ENCODE data around the gene APOC3. TPM values are rescaled to one million over a fixed set of nuclear protein-coding genes. Genes with fewer than 3 reads are reported as not detected.
"Not testable (repeated sequence)": the region's sequence is repeated elsewhere in the genome, so short reads cannot be mapped to it uniquely, and the experiment has no call there.

Gene APOC3
- total and polyA plus RNA-seq, 10 of the 15 experiments (the other 5 are each of a cell fraction or from before 2014, with no cell fraction given) = 1.9 TPM; not detected in 9

- H3K27ac ChIP-seq (ENCODE audit: control insufficient read depth, insufficient read depth); H3K9ac ChIP-seq (ENCODE audit: control insufficient read depth, insufficient read depth, low read length); H3K36me3 ChIP-seq (ENCODE audit: control insufficient read depth in 2 of 2, insufficient read depth in 2 of 2, low read length in 1 of 2); DNase-seq (ENCODE audit: low read depth, low spot score); ATAC-seq; FAIRE-seq; H4K20me1 ChIP-seq (ENCODE audit: control insufficient read depth, insufficient read depth); H3K79me2 ChIP-seq (ENCODE audit: control insufficient read depth, insufficient read depth, low read length); H3K27me3 ChIP-seq (replicated peaks in 1 of 2; ENCODE audit: control insufficient read depth in 2 of 2, insufficient read depth in 2 of 2, low read length in 1 of 2); BruUV-seq (replicated peaks); H3K4me1 ChIP-seq (ENCODE audit: control insufficient read depth, insufficient read depth, low read length); in situ Hi-C loops (cut with MboI); H3K4me3 ChIP-seq; H3K9me3 ChIP-seq (replicated peaks; ENCODE audit: control insufficient read depth, insufficient read depth, low read length); H2AFZ ChIP-seq (ENCODE audit: control insufficient read depth, low read depth, low read length): not testable (repeated sequence)
- SMC1A ChIA-PET (ENCODE audit: uncharacterized antibody, unreplicated experiment) = interaction anchor here (1.0 to 2.8 kb wide), 2 partner anchors 18 to 271 kb away, joined by 4 to 42 read pairs; no protein-coding TSS in a partner anchor
- WGBS (ENCODE audit: insufficient coverage, insufficient replicate concordance, low lambda C conversion rate, missing lambda C conversion rate) = 69% methylated on average over 13 of the region's 13 CpGs
- POLR2A ChIA-PET = interaction anchor here (1.8 to 3.0 kb wide), 2 partner anchors 19 to 44 kb away, joined by 9 to 10 read pairs; partner anchors contain the start of gene APOA5
- RAD21 ChIA-PET (ENCODE audit: unreplicated experiment) = interaction anchor here (2.2 to 2.5 kb wide), 2 partner anchors 19 to 40 kb away, joined by 13 to 32 read pairs; no protein-coding TSS in a partner anchor
- 0 out of 2 replicates have a peak overlapping the region, but pooled peaks have one; percentile 9 for H3K4me2 ChIP-seq (ENCODE audit: control insufficient read depth, insufficient read depth)
- intact Hi-C loops (cut with micrococcal nuclease; ENCODE audit: unreplicated experiment) = loop anchor here (5.0 kb wide), 1 partner anchor 393 kb away; no protein-coding TSS in a partner anchor
- CTCF ChIA-PET = interaction anchor here (1.1 to 7.3 kb wide), 7 partner anchors 12 to 270 kb away, joined by 3 to 183 read pairs (median 24); partner anchors contain the start of genes APOA4, APOA5 and ZPR1
Observed at GRCh38 chr11:116834535-116835041, 4.9 kb downstream of the APOC3 start.

DNA sequence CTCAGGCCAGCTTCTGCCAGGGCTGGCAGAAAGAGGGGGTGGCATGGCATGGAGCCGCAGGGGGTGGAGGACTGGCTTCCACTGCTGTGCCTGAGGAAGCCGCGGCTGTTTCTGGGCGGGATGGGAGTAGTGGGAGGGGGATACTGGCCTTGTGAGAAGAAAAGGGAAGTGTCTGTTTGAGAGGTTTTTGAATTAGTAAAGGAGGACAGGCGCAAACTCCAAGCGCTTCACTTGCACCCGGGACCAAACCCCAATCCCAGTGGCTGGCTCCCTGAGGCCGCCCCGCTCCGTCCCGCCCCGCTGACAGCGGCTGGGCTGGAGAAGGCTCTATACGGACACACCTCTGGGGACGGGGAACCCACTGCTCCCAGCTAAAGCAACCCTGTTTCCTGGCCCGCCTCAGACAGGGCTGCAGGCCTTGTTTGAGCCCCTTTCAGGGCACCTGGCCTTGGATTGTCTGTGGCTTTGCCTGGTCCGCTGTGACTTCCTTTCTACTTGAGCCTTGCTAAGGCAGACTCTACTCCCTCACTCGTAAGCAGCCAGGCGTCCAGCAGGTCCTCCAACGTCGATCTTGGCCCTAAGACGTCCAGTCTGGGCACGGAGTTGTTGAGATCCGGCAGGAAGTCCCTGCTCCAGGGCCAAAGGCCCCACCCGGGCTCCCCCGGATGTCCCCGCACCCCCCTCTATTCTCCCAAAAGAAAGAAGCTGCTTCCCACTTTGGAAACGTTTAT is 5.5 kb downstream of the APOC3 start:
- SMC1A ChIA-PET (ENCODE audit: uncharacterized antibody, unreplicated experiment) = interaction anchor here (0.6 to 2.8 kb wide), 23 partner anchors 13 to 395 kb away, joined by 3 to 42 read pairs (median 4); partner anchors contain the start of genes APOA5 and ZPR1
- intact Hi-C loops (cut with micrococcal nuclease; ENCODE audit: unreplicated experiment) = loop anchor here (5.0 kb wide), 1 partner anchor 392 kb away; no protein-coding TSS in a partner anchor
- H2AFZ ChIP-seq (ENCODE audit: control insufficient read depth, low read depth, low read length) = peak overlapping the region; percentile 88
- DNase-seq (ENCODE audit: low read depth, low spot score) = no peak
- POLR2A ChIA-PET = interaction anchor here (0.8 to 3.0 kb wide), 8 partner anchors 16 to 396 kb away, joined by 3 to 10 read pairs (median 4); partner anchors contain the start of genes APOA5 and PCSK7
- CTCF ChIA-PET = interaction anchor here (0.6 to 7.3 kb wide), 47 partner anchors 8 to 397 kb away, joined by 3 to 183 read pairs (median 5); partner anchors contain the start of genes APOA4, APOA5, BUD13 and PAFAH1B2
- peak; percentile 40 for ATAC-seq
- peaks cover 8% of the 10 kb centered on the region; the same call in 1 of the 2 replicates for H3K4me1 ChIP-seq (ENCODE audit: control insufficient read depth, insufficient read depth, low read length)
- no peaks in the 10 kb centered on the region for H3K9me3 ChIP-seq (replicated peaks; ENCODE audit: control insufficient read depth, insufficient read depth, low read length)
- RAD21 ChIA-PET (ENCODE audit: unreplicated experiment) = interaction anchor here (0.6 to 2.7 kb wide), 22 partner anchors 15 to 309 kb away, joined by 3 to 56 read pairs (median 4); partner anchors contain the start of genes APOA5, PAFAH1B2 and ZPR1
- H3K27me3 ChIP-seq (replicated peaks in 1 of 2; ENCODE audit: control insufficient read depth in 2 of 2, insufficient read depth in 2 of 2, low read length in 1 of 2) = no peaks in the 10 kb centered on the region
- in situ Hi-C loops (cut with MboI) = no loop called here
- H3K4me2 ChIP-seq (ENCODE audit: control insufficient read depth, insufficient read depth) = peak overlapping the region; percentile 17
- no TSS peak for BruUV-seq (replicated peaks)
- H3K9ac ChIP-seq (ENCODE audit: control insufficient read depth, insufficient read depth, low read length) = peak overlapping the region; percentile 65
- FAIRE-seq = no peak
- peak overlapping the region; percentile 20; the same call in 1 of the 2 replicates for H3K27ac ChIP-seq (ENCODE audit: control insufficient read depth, insufficient read depth)
- no peaks in the 10 kb centered on the region for H4K20me1 ChIP-seq (ENCODE audit: control insufficient read depth, insufficient read depth)
- H3K4me3 ChIP-seq = peak overlapping the region; percentile 52; the same call in 1 of the 2 replicates
- WGBS (ENCODE audit: insufficient coverage, insufficient replicate concordance, low lambda C conversion rate, missing lambda C conversion rate) = 41% methylated on average over 28 of the region's 28 CpGs
- H3K79me2 ChIP-seq (ENCODE audit: control insufficient read depth, insufficient read depth, low read length) = no peaks in the 10 kb centered on the region
- no peaks in the 10 kb centered on the region for H3K36me3 ChIP-seq (ENCODE audit: control insufficient read depth in 2 of 2, insufficient read depth in 2 of 2, low read length in 1 of 2)
- TF ChIP-seq BRCA1 (IDR thresholded peaks at IDR 0.05; ENCODE audit: low read depth, low read length) = no peak
- TF ChIP-seq CBX5 (IDR thresholded peaks at IDR 0.05; ENCODE audit: low read depth) = no peak
- no peak for TF ChIP-seq KLF5 (IDR thresholded peaks at IDR 0.05; ENCODE audit: partially characterized antibody)
- peak; percentile 50 for TF ChIP-seq SPI1 (IDR thresholded peaks at IDR 0.05; ENCODE audit: borderline replicate concordance, insufficient read depth, low read depth, low read length)
- TF ChIP-seq ELK1 (IDR thresholded peaks at IDR 0.05; ENCODE audit: low read depth, low read length) = 0 out of 2 replicates have a peak, but pooled peaks have one; percentile 16
- no peak for TF ChIP-seq POU2F2 (IDR thresholded peaks at IDR 0.05; ENCODE audit: borderline replicate concordance, low read depth, low read length)
- TF ChIP-seq TCF7 (IDR thresholded peaks at IDR 0.05; ENCODE audit: borderline replicate concordance) = 0 out of 2 replicates have a peak, but pooled peaks have one; percentile 2
- TF ChIP-seq TARDBP (IDR thresholded peaks at IDR 0.05; ENCODE audit: borderline replicate concordance) = no peak
- no peak for TF ChIP-seq IKZF2 (IDR thresholded peaks at IDR 0.05)
